ENCODE data around the gene SLC16A1.

GRCh38 chr1:112997781-112998180 is 41.8 kb upstream of the SLC16A1 start:
- TF ChIP-seq, protein P1, sequence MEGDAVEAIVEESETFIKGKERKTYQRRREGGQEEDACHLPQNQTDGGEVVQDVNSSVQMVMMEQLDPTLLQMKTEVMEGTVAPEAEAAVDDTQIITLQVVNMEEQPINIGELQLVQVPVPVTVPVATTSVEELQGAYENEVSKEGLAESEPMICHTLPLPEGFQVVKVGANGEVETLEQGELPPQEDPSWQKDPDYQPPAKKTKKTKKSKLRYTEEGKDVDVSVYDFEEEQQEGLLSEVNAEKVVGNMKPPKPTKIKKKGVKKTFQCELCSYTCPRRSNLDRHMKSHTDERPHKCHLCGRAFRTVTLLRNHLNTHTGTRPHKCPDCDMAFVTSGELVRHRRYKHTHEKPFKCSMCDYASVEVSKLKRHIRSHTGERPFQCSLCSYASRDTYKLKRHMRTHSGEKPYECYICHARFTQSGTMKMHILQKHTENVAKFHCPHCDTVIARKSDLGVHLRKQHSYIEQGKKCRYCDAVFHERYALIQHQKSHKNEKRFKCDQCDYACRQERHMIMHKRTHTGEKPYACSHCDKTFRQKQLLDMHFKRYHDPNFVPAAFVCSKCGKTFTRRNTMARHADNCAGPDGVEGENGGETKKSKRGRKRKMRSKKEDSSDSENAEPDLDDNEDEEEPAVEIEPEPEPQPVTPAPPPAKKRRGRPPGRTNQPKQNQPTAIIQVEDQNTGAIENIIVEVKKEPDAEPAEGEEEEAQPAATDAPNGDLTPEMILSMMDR (IDR thresholded peaks at IDR 0.05; ENCODE audit: insufficient read depth, low read length, poor library complexity, severe bottlenecking): no peak
- no peak for TF ChIP-seq EZH2phosphoT487 (conservative IDR thresholded peaks at IDR 0.05; ENCODE audit: low read length)
